ENCODE measurements around the gene DOHH.

The DOHH gene

DNA sequence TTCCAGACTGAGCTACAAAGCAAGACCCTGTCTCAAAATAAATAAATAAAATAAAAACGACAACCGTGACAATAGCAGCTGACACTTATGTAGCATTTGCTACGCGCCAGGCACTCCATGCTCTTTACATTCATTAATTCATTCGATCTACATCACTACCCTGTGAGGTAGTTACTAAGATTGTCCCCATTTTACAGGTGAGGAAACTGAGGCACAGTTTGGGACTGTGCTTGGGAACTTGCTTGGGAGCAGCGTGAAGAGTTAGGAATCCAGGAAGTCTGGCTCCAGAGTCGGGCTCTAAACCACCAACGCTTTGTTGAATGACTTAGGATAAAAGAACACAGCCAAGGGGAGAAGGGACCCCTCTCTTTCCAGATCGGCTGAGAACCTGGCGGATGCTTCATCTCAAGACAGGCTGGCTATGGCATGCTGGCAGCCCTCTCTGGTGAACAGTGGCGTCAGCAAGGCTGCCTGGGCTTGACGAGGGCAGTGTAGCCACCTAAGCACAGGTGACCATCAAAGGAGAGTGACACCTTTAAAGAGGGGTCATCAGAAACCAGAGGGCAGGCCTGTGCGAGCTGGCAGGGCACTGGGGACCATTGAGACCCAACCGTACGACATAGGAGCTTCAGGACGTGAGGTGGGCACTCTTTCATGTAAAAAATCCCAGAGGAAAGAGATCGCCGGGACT, 591 bp downstream of the DOHH start:
- DNase-seq: no peak

DNA sequence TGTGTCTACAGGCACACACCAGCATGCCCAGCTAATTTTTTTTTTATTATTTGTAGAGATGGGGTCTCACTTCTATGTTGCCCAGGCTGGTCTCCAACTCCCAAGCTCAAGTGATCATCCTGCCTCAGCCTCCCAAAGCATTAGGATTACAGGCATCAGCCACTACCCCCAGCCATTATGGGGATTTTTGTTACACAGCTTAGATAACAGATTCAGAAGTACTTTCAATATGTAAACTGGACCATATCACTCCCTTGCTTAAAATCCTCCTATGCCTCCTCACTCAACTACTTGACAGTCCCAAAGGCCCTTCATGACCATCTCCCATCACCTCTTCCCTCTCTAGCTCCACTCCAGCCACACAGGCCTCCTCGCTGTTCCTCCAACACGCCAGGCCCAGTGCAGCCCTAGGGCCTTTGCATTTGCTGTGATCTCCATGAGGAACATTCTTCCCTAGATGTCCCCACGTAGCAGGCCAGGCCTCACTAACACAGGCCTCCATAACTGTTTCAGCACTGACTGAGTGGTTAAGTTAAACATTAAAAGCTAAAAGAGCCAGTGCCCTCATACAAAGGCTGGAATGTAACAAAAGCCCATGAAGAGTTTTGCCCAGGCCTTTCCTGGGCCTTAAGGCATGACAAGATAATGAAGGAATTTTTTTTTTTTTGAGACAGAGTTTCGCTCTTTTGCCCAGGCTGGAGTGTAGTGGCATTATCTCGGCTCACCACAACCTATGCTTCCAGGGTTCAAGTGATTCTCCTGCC, 2.5 kb downstream of the DOHH start:
- DNase-seq: no peak

DNA sequence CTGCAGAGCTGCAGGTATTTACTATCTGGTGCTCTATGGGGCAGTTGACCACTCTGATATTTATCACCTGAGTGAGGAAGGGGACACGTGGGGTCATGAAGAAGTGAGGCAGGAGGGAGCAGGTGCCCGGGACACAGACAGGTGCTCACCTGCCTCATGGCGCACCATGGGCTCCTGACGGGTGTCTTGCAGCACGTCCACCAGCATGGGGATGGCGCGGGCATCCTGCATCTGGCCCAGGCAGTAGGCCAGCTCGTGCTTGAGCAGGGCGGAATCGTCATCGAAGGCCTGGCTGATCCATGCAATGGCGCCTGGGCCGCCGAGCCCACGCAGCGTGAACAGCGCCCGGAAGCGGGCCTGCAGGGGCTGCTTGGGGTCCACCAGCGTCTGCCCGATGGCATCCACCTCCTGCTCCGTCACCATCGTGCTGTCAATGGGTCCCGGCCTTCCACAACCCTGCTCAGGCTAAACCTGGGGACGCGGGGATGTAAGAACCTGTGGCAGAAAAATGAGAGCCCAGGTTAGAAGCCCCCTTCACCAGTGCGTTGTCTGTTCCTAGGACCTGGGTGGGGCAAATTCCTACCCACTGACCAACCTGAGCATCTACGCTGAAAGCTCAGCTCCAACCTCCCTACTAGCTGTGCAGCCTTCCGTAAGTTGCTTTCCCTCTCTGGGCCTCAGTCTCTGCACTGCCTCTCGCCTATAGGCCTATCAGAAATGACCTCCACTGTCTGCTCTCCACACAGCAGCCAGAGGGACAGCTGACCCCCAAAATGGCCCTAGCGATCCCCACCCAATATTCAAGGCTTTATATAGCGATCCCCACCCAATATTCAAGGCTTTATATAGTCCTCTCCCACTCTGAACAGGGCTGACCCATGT, 3.8 kb downstream of the DOHH start:
- DNase-seq: no peak

DNA sequence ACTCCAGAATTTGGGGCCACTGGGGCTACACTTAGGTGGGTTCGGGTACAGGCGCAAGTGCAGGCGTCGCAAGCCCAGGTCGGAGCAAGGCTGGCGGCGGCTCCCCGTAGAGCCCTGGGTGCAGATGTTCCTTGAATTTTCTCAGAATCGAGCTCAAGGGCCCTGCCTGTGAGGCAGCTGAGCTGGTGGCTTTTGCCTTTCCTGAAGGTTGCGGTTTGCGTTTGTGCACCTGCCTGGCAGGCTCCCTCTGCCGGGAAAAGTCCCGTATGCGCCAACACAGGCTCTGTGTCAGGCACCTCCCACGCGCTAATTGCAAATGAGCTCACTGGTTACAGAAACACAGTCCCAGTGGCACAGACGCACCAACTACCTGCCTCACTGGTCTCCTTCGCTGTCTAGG, 5.9 kb downstream of the DOHH start:
- no peak for DNase-seq

DNA sequence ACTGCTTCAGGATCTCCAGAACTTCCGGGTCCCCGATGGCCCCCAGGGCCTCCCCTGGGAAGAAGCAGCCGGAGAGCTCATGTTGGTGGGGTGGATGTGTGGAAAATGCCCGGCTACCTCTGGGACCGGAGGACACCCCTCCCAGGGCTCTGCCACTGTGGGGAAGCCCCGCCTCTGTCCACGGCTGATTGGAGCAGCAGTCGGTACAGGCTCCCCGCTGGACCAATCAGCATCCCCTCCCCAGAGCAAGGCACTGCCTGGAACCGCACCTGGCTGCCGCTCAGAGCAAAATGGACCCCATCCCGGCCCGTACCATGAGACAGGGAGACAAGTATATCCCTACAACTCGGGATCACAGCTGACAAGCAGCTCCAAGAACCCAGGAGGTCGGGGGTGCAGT, 6.4 kb downstream of the DOHH start:
- no peak for DNase-seq

DNA sequence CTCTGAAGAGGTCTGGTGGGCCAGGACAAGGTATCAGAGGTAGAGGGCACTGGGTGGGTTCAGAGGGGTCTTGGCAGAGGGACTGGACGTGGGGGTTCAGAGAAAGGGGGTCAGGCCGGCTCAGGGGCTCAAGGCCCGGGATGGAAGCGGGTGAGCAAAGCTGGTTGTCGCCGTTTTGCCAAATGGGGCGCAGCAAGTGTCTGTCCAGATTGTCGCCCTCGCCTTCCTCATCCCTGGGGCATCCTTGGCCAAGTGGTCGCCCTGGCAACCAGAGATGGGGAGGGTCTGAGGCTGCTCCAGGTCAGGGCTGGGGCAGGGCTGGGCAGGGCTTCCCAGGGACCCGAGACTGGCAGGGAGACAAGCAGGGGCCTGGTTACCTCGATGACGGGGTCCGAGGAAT, 6.8 kb downstream of the DOHH start:
- no peak for DNase-seq

DNA sequence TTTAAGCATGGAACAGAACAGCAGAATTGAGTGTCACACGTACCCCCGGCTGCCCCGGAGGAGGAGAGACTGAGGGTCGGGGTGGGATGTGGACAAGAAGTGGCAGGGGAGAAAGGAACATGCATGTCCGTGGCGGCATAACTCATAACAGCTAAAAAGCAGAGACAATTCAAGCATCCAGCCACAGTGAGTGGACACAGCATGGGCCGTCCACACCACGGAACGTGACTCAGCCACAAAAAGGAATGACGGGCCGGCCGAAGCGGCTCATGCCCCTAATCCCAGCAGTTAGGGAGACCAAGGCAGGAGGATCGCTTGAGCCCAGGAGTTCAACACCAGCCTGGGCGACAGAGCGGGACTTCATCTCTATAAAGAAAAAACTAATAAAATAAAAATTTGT, 7.6 kb downstream of the DOHH start:
- no peak for DNase-seq

DNA sequence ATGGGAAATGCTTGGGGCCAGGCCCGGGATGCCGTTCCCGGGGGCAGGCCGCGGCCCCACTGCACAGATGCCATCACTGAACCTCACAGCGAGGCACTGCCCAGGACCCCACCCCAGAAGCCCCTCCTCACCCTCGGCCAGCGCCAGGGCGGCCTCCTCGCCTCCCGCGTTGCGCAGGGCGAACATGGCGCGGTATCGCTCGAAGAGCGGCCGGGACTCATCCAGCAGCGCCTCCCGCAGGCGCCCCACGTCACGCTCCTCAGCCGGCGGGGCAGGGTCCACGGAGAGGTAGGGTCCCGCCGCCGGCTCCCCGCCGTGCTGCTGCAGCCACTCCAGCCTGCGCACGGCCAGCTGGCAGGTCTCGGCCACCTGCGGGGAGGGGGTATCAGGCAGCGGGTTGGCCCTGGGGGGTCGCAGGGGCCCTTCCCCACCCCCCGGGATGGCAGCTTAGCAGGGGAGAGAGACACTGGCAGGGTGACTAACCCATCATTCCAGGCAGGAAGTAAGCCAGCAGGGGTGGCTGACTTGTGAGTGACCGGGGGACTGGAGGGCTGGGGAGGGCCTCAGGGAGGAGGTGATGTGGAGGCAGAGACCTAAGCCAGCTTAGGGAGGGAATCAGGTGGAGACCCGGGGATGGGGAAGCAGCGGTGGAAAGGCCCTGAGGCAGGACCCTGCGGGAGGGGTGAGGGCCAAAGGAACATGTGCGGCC, 8.2 kb downstream of the DOHH start:
- no peak for DNase-seq

DNA sequence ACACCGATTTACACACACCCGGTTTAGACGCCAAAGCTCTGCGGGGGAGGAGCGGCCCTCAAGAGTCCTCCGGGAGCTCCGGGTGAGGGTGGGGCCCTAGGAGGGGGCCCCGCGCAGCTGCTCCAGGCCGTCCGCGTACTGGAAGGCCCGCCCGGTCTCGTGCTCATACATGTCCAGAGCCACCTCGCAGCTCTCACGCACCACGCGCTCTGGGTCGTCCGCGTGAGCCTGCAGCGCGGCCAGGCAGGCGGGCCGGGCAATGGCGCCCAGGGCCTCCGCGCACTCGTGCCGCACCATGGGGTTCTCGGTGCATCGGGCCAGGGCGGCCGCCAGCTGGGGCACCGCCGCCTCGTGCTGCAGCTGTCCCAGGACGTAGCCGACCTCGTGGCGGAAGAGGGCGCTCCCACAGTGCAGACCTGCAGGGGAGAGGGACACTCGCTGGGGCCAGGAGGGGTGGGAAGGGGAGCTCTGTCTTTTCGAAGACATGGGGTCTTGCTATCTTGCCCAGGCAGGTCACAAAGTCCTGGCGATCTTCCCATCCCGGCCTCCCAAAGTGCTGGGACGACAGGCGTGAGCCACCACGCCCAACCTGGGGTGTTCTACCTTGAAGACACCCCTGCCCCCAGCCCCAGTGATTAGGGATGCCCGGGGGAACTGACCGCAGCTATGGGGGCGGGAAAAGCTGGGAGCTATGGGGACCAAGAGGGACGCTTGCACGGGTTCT, 8.9 kb downstream of the DOHH start:
- no peak for DNase-seq

DNA sequence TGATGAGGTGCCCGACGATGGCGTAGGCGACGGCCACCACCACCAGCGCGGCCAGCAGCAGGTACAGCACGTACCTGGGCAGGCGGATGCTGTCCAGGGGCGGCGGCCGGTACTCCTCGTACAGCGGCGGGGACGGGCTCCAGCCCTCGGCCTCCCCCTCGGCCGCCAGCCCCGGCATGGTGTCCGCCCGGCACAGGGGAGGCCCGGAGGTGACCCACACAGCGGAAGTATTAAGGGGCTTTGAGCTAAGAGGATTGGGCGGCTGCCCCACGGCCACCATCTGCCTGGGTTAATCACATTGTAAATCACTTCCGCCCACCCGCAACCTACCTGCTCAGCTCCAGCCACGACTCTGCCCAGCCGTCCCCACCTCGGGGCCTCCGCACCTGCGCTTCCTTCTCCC, 17.2 kb downstream of the DOHH start, which contains the start of gene SMIM44:
SMIM44 (minus strand) TSS at position 216 of the 403 bp plus-strand sequence; CDS start at position 178, 38 bp downstream.
- no peak for DNase-seq

DNA sequence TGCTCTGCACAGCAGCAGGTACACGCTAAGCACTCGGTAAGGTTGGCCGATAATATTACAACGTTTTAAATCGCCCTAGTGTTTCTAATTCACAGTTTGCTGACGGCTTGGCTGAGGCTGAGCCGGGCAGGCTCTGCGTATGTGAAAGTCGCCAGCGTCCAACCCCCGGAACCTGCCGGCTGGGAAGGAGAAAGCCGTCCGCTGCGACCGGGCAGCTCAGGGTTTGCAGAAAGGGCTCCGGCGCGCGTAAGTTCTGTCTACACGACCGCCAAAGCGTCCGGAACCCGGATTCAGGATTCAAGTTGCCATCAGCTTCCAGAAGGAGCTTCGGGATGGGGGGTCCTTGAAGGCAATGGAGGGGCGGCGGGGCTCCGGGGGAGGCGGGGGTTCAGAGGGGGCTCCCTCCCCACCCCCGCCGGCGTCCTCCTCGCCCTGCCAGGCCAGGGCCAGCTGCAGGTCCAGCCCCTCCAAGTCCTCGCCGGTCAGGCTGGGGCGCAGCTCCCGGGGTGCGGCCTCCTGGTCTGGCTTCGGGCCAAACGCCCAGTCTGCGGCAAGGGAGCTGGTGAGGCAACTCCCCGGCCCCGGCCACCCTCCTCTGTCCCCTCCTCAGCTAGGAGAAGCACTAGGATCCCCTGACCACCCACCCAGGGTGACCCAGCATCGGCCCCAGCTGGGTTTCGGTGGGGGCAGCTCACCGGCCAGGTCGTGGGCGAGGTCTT, 17.8 kb downstream of the DOHH start:
- no peak for DNase-seq

DNA sequence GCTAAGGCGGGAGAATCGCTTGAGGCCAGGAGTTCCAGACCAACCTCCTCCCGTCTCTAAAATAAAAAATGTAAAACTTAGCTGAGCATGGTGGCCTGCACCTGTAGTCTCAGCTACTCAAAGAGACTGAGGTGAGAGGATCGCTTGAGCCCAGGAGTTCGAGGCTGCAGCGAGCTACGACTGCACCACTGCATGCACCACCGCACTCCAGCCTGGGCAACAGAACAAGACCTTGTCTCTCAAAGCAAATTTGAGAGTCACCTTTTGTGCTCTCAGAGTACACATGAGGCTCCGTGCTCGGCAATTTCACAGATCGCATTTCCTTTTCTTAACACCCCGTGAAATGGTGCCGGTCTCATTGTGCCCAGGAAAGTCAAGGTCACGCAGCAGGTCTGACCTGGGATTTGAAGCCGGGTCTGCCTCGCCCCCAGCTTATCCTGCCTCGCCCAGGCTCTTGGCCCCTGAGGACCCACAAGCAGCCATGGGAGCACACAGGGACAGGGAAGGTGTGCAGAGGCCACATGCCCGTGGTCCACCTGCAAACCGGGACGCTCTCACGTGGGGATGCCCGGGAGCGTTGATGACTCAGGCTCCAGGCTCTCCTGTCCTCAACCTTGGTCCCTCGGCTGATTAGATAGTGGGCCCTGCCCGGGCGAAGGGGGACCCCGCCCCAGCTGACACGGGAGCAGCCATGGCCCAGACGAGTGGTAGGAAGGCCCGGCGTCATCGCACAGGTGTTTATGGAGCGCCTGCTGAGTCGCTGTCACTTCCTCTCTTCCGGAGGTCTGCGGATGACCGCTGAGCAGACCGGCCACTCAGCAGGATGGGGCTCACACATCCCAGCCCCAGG, 19.0 kb downstream of the DOHH start:
- DNase-seq: no peak

DNA sequence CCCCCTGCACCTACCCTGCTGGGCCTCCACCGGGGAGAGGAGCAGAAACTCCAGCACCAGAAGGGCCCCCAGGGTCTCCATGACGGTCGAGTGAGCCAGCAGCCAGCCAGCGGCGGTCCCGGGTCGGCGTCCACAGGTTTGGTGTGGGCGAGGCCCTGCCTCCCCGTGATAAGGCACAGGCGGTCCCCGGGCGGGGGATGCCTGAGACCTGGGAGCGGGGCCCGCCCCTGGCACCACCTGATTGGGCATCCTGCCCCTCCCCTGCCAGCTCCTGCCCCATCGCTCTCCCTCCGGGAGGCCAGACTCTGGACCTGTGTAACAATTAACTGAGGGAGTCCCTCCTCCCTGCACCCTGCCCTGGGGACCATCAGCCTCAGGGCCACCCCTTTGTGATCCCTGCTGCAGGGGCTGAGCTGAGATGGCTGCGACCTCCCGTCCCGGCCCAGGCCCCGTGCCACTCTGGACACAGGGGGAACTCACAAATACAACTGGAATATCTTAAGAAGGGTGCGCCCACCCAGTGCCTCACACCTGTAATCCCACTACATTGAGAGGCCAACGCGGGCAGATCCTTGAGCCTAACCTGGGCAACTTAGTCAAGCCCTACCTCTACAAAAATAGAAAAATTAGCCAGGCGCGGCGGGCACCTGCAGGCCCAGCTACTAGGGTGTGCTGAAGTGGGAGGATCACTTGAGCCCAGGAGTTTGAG, 19.9 kb downstream of the DOHH start, which contains the start of gene SMIM24:
SMIM24 (minus strand) TSS at position 143 of the 709 bp plus-strand sequence; CDS start at position 81, 62 bp downstream.
- peak; percentile 25 for DNase-seq

DNA sequence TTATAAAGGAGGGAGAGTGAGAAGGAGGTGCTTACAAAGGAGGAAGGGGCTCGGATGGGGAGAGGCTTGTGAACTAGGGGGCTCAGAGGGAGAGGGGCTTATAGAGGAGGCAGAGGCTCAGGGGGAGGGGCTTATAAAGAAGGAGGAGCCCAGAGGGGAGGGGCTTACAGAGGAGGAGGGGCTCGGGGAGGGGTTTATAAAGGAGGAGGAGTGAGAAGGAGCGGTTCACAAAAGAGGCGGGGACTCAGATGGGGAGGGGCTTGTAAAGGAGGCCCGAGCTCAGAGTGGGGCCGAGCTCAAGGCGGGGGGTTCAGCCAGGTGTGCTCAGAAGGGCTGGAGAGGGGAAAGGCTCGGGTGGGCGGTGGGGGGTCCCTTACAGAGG, 20.6 kb downstream of the DOHH start:
- peak; percentile 75 for DNase-seq

DNA sequence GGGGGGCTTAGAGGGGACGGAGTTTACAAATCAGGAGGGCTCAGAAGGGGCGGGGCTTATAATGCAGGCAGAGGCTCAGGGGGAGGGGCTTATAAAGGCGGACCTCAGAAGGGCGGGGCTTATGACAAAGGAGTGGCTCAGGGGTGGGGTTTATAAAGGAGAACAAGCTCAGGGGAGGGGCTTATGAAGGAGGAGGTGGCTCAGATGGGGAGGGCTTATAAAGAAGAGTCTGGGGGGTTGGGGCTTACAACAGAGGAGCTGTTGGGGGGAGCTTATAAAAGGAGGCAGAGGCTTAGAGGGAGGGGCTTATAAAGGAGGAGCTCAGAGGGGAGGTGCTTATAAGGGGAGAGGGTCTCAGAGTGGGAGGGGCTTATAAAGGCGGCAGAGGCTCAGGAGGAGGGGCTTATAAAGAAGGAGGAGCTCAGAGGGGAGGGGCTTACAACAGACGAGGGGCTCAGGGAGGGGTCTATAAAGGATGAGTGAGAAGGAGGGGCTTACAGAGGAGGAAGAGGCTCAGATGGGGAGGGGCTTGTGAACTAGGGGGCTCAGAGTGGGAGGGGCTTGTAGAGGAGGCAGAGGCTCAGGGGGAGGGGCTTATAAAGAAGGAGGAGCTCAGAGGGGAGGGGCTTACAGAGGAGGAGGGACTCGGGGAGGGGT, 21.2 kb downstream of the DOHH start:
- DNase-seq: peak; percentile 97

DNA sequence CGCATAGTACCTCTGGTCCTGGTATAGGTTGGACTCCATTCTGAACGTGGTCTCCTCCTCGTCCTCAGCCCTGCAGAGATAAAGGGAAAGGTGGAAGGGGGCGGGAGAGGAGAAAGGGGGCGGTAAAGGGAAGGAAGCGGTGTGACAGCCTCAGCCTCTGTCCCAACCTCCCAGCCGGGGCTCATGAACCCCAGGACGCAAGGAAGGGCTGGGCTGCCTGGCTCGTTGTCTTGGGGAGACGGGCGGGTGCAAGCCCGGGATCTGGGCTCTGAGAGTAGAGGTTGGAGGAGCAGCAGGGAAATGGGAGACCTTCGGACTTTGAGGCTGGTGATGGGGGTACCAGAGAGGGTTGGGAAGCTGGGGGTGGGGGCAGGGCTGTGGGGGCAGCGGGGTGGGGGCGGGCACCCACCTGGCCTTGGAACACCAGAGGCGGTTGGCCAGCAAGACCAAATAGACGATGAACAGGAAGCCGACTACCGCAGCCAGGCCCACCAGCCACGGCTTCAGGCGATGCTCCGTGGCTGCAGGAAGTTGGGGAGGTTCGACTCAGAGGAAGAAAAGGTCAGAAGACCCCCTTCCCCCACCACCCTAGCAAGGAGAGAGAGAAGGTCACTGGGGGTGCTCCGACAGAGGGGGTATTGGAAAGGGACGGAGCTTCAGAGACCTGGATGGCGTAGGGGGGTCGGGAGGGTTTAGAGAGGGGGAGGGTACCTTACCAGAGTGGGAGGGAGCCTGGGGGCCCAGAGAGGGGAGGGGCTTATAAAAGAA, 21.9 kb downstream of the DOHH start:
- DNase-seq: peak; percentile 88

DNA sequence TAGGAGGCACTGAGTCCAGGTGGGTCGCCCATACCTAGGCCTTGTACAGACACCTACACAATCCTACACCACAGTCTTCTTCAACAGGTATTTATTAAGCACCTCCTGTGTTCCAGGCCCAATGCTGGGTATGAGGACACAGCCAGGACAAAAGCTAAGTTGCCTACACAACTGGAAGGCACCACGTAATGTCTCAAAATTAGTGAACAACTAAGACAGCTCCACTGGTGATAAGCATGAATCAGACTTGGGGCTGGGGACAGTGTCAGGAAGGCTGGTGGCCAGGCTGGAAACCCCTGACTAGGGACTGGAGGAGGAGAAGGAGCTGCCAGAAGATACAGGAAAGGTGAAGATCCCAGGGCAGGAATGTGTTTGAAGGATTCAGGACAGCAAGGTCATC, 22.5 kb downstream of the DOHH start:
- DNase-seq: peak; percentile 28

DNA sequence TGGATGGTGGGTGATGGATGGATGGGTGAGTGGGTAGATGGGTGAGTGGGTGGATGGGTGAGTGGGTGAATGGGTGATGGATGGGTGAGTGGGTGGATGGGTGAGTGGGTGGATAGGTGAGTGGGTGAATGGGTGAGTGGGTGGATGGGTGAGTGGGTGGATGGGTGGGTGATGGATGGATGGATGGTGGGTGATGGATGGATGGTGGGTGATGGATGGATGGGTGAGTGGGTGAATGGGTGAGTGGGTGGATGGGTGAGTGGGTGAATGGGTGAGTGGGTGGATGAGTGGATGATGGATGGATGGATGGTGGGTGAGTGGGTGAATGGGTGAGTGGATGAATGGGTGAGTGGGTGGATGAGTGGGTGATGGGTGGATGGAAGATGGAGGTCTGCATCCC, 23.0 kb downstream of the DOHH start:
- no peak for DNase-seq

Measured in hematopoietic multipotent progenitor cell treated with erythropoietin and hydrocortisone succinate and interleukin-3 and kit ligand, for 4 days (in vitro differentiated cells).